ENCODE data around the gene CRYGB.
"Not testable (repeated sequence)": the region's sequence is repeated elsewhere in the genome, so short reads cannot be mapped to it uniquely, and the experiment has no call there.

Gene CRYGB

DNA sequence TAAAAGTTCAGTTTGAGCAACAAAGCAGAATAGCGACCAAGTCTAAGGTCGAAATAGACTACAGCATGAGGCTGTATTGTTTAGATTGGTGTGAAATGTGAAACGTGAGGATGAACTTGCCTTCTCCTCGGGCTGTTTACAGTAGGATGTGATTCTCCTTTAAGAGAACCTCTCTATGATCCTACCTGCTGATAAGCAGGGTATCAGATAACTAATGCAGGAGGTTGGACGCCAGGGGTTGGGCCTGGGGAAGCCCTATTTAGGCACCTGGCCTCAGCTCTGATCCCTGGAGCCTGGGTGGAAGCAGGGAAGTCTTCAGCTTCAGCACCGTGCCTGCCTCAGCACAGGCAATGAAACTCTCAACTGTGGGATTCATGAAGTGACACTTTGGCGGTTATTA is 33.0 kb downstream of the CRYGB start:
- no peak for DNase-seq (ENCODE audit: low read depth)

DNA sequence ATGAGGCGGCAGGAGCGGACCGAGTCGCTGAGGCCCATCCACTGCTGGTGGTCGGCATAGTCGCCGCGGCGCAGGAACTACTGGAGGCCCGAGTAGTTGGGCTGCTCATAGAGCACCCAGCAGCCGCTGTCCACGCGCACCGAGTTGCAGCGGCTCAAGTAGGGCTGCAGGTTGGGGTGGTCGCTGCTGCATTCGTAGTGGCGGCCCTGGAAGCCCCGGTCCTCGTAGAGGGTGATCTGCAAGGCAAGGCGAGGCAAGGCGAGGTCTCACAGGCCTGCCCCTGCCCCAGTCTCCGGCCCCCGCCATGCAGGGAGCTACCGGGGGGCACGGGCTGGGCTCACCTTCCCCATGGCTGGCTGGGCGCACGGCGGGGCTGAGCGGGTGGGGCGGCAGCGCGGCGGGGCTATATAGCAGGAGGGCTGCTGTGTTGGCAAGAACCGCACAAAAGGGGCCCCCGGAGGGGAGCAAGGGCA is 33.6 kb downstream of the CRYGB start:
- not testable (repeated sequence) for DNase-seq (ENCODE audit: low read depth)

DNA sequence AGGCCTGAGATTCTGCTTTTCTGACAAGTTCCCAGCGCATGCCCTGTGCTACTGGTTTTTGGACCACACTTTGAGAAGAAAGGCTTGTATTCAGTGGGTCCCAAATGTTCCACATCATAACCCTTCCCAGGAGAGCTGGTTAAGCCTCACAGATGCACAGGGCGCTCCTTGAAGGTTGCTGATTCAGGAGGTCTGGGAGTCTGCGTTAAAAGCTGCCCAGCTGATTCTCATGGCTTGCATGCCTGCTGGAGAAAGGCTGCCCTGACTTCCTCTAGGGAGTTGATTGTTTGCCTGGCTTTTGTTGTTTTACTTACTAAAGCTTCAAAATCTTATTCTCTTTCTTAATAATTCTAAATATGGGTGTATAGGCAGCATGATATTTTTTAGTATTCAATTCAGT is 42.3 kb downstream of the CRYGB start:
- DNase-seq (ENCODE audit: low read depth): no peak

DNA sequence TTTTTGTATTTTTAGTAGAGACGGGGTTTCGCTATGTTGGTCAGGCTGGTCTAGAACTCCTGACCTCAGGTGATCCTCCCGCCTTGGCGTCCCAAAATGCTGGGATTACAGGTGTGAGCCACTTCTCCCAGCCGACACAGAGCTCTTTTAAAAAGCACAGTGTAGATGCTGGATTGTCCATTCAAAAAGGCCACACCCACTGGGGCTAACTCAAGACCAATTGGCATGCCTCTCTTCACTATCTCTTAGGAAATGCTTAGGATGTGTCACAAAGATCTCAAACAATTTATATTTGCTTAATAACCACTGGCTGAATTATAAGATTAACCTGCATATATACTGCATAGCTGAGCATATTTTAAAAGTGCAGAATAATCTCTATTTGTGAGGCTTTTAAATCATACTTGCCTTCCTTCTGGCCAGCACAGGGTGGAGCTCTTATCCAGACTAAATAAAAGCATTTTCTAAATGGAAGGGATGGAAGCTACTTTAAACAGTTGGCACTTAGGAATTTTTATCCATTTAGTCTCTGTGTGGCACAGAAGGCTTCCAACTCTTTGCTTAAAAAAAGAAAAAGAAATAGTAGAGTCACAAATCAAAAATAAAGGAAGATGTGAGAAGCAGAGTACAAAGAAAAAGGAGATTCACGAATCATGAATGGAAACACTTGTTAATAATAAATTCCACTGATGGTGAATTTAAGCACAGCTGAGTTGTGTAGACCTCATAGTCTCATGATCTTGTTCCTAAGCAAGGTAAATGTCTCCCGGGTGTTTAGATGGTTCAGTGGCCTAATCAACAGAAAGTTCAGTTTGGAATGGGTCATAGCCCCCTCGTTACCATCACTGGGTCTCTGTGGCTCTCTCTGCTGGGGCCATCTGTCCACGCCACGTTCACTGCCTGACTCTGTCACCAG is 44.0 kb downstream of the CRYGB start:
- DNase-seq (ENCODE audit: low read depth): no peak

DNA sequence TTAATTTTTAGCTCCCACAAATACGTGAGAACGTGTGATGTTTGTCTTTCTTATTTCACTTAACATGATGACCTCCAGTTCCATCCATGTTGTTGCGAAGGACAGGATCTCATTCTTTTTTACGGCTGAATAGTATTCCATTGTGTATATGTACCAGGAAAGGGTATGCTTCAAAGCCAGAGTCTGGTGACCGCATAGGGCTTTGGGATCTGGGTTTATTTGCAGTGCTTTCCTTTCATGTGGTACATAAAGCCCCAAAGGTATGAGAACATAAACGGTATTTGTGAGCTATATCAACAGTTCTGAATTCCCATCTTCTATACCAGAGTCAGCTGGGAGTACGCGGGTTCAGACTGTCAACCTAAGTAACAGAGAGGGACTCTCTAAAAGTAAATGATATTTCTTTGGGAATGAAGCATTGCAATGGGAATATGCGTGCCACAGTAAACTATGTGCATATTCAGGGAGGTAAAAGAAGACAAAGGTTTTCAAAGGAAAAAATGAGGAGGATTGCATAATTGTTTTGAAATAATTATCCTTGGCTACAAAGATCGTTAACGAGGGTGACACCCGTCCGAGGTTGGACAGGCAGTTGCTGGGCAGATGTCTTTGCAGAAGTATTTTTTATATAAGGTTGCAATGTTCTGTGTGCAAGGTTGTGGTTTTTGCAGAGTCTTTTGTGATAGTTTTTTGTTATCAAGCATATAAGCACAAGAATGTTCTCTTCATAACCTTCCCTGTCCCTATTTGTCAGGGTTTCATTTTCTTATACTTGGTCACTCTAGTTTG is 46.1 kb downstream of the CRYGB start:
- no peak for DNase-seq (ENCODE audit: low read depth)

DNA sequence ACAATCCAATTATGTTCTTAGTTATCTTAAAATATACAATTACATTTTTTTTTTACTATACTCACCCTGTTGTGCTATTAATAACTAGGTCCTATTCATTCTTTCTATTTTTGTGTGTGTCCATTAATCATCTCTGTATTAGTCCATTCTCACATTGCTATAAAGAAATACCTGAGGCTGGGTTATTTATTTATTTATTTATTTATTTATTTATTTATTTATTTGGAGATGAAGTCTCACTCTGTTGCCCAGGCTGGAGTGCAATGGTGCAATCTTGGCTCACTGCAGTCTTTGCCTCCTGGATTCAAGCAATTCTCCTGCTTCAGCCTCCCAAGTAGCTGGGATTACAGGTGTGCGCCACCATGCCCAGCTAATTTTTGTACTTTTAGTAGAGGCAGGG is 47.3 kb downstream of the CRYGB start:
- not testable (repeated sequence) for DNase-seq (ENCODE audit: low read depth)

DNA sequence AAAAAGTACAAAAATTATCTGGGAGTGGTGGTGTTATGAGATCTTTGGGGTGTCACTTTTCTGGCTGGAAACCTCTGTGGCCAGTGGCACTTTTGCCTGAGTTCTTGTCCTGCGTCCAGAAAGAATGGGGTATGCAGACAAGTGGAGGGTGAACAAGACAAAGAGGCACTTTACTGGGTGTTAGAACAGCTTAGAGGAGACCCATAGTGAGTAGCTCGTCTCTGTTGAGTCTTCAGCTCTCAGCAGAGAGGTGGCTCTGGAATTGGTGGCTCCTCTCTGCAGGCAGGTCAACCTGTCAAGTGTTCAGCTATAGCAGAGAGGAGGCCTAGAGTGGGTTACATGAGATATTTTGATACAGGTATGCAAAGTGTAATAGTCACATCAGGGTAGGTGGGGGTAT is 47.7 kb downstream of the CRYGB start:
- no peak for DNase-seq (ENCODE audit: low read depth)

DNA sequence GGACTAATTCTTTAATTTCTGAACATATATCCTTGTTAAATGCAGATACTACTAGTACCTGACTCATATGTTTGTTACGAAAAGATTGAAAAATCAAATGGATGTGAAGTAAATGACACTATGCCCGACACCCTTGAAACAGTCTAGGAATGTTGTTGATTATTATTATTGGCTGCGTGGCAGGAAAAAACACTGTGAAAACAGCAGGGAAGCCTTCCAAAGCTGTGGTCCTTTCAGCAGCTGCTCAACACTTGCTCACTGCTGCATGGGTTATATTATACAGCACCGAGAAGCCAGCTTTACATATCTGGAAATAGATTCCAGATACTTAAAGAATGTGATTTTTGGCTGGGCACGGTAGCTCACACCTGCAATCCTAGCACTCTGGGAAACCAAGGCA is 48.2 kb downstream of the CRYGB start:
- DNase-seq (ENCODE audit: low read depth): no peak

DNA sequence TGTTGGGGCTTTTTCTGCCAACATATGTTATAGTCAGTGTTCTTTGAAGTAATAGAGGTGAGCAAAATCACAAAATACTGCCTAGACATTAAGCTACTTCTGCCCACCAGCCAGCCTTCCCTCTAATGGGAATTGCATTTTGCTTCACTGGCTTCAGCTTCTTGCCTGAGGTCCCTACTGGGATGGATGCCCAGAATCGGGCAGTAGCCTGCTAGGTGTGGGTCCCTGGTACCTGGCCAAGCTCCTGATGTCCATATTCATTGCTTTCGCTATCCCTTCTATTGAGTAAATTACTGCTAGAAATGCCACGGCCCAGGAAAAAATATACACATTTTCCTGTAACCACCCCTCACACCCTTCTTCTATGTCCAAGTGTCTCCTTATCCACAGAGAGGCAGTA is 48.6 kb downstream of the CRYGB start:
- no peak for DNase-seq (ENCODE audit: low read depth)

DNA sequence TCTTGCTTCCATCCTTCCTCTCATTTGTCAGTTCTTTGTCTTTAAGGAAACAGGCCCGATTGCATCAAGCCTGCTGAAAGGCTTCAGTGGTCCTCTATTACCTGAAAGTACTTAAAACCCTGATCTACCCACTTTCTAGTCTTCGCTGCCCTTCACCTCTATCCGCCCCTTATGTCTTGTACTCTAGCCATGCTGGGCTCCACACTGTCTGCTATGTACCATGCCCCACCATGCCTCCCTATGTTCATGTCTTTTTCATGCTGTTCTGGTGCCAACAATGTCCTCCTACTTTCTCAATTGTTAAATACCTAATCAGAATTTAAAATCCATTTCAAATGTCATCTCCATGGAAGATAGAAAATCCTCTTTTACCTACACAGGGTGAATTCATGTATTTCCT is 49.9 kb downstream of the CRYGB start:
- no peak for DNase-seq (ENCODE audit: low read depth)

DNA sequence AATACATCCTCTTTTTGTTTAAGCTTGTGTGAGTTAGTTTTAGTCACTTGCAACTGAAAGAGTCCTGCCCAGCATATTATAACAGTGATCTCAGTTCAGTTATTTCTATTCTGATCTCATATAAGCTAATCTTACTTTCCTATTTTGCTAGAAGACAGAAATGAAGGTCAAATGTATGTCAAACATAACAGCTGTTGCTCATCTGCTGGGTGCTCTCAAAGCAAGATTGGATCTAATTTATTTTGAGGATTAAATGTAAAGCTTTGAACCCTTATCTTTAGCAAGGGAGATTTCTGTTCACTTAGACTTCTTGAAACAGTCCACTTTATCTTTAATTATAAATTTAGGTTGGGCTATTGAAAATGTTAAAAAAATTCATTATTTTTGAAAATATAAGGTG is 52.8 kb downstream of the CRYGB start:
- no peak for DNase-seq (ENCODE audit: low read depth)
